HUES6 (cell line): ENCODE data around the gene WDFY4.

ENCODE experiments used
- H3K27ac ChIP-seq: 2 replicates; pipeline ENCODE4 v1.7.0; 2013; ENCODE audit warnings: low read depth, mild to moderate bottlenecking, low read length, inconsistent platforms
- H3K27me3 ChIP-seq: 2 replicates; pipeline ENCODE4 v1.6.1; 2013; ENCODE audit warnings: low read length; ENCODE audit not compliant: control insufficient read depth, insufficient read depth
- H3K36me3 ChIP-seq: 2 replicates; pipeline ENCODE4 v1.6.1; 2013; ENCODE audit warnings: low read length; ENCODE audit not compliant: control insufficient read depth, insufficient read depth
- H3K4me1 ChIP-seq: 2 replicates; pipeline ENCODE4 v1.6.1; 2013; ENCODE audit warnings: low read length; ENCODE audit not compliant: control insufficient read depth, insufficient read depth
- H3K4me3 ChIP-seq: 2 replicates; pipeline ENCODE4 v1.5.1; 2013; ENCODE audit warnings: low read depth, low read length
- H3K9ac ChIP-seq: one replicate; pipeline ENCODE4 v1.6.1; 2013; ENCODE audit warnings: mild to moderate bottlenecking, low read length
- H3K9me3 ChIP-seq: 2 replicates; pipeline ENCODE4 v1.6.1; 2013; ENCODE audit warnings: low read depth, low read length; ENCODE audit not compliant: control insufficient read depth, insufficient read depth

Gene WDFY4

GRCh38 chr10:48938281-48938680 lies 253.6 kb downstream of the WDFY4 start:
- no peak overlapping the region for H3K4me3 ChIP-seq
- peaks cover 5% of the 10 kb centered on the region; the same call in 1 of the 2 replicates for H3K4me1 ChIP-seq
- no peak overlapping the region for H3K9ac ChIP-seq
- H3K27me3 ChIP-seq: peaks cover 15% of the 10 kb centered on the region; the same call in 1 of the 2 replicates
- no peaks in the 10 kb centered on the region for H3K9me3 ChIP-seq
- H3K27ac ChIP-seq: no peak overlapping the region
- H3K36me3 ChIP-seq: no peaks in the 10 kb centered on the region

GRCh38 chr10:48938990-48939536 lies 254.4 kb downstream of the WDFY4 start:
- H3K36me3 ChIP-seq: no peaks in the 10 kb centered on the region
- H3K4me3 ChIP-seq: no peak overlapping the region
- no peaks in the 10 kb centered on the region for H3K9me3 ChIP-seq
- no peak overlapping the region for H3K27ac ChIP-seq
- H3K27me3 ChIP-seq: peaks cover 15% of the 10 kb centered on the region; the same call in 1 of the 2 replicates
- H3K4me1 ChIP-seq: peaks cover 5% of the 10 kb centered on the region; the same call in 1 of the 2 replicates
- H3K9ac ChIP-seq: no peak overlapping the region

- Histone ChIP-seq H3K4me1 (peaks cover 5% of the 10 kb centered on the region; the same call in 1 of the 2 replicates), H3K27ac (no peak within 1 kb of the TSS), H3K27me3 (peaks cover 15% of the 10 kb centered on the region; the same call in 1 of the 2 replicates), H3K9ac (no peak within 1 kb of the TSS), H3K9me3 (no peaks in the 10 kb centered on the region), H3K4me3 (no peak within 1 kb of the TSS), H3K36me3 (no peaks in the 10 kb centered on the region)
Observed at GRCh38 chr10:48939790-48940325, 255.2 kb downstream of the WDFY4 start, which contains the start of gene LRRC18. TSS of gene LRRC18 (minus strand) at chr10:48939840. CDS start at chr10:48914155, 25,685 bp downstream.

- Histone ChIP-seq H3K4me1 (peaks cover 5% of the 10 kb centered on the region; the same call in 1 of the 2 replicates), H3K27ac (no peak overlapping the region), H3K4me3 (no peak overlapping the region), H3K9ac (no peak overlapping the region), H3K36me3 (no peaks in the 10 kb centered on the region), H3K9me3 (no peaks in the 10 kb centered on the region), H3K27me3 (peaks cover 15% of the 10 kb centered on the region; the same call in 1 of the 2 replicates)
Observed at GRCh38 chr10:48940372-48940771, 255.7 kb downstream of the WDFY4 start.

GRCh38 chr10:48940958-48941357 lies 256.3 kb downstream of the WDFY4 start:
- Histone ChIP-seq H3K4me1 (peaks cover 5% of the 10 kb centered on the region; the same call in 1 of the 2 replicates), H3K4me3 (no peak overlapping the region), H3K9me3 (no peaks in the 10 kb centered on the region), H3K27me3 (peaks cover 15% of the 10 kb centered on the region; the same call in 1 of the 2 replicates), H3K27ac (no peak overlapping the region), H3K9ac (no peak overlapping the region), H3K36me3 (no peaks in the 10 kb centered on the region)

- H3K27ac ChIP-seq: no peak overlapping the region
- no peaks in the 10 kb centered on the region for H3K36me3 ChIP-seq
- no peaks in the 10 kb centered on the region for H3K9me3 ChIP-seq
- no peak overlapping the region for H3K9ac ChIP-seq
- peaks cover 5% of the 10 kb centered on the region; the same call in 1 of the 2 replicates for H3K4me1 ChIP-seq
- no peak overlapping the region for H3K4me3 ChIP-seq
- H3K27me3 ChIP-seq: peaks cover 15% of the 10 kb centered on the region; the same call in 1 of the 2 replicates
Observed at GRCh38 chr10:48941427-48942075, 256.9 kb downstream of the WDFY4 start.

- no peak overlapping the region for H3K9ac ChIP-seq
- no peaks in the 10 kb centered on the region for H3K36me3 ChIP-seq
- peaks cover 15% of the 10 kb centered on the region; the same call in 1 of the 2 replicates for H3K27me3 ChIP-seq
- no peaks in the 10 kb centered on the region for H3K9me3 ChIP-seq
- H3K27ac ChIP-seq: no peak overlapping the region
- H3K4me1 ChIP-seq: peaks cover 5% of the 10 kb centered on the region; the same call in 1 of the 2 replicates
- no peak overlapping the region for H3K4me3 ChIP-seq
Observed at GRCh38 chr10:48943096-48943495, 258.4 kb downstream of the WDFY4 start.

GRCh38 chr10:48944171-48944570 lies 259.5 kb downstream of the WDFY4 start:
- no peaks in the 10 kb centered on the region for H3K9me3 ChIP-seq
- H3K4me3 ChIP-seq: no peak overlapping the region
- no peaks in the 10 kb centered on the region for H3K36me3 ChIP-seq
- no peak overlapping the region for H3K27ac ChIP-seq
- H3K4me1 ChIP-seq: peaks cover 5% of the 10 kb centered on the region; the same call in 1 of the 2 replicates
- H3K9ac ChIP-seq: no peak overlapping the region
- H3K27me3 ChIP-seq: peaks cover 15% of the 10 kb centered on the region; the same call in 1 of the 2 replicates

GRCh38 chr10:48945441-48946130 lies 260.9 kb downstream of the WDFY4 start:
- H3K27ac ChIP-seq: no peak overlapping the region

GRCh38 chr10:48946332-48946731 lies 261.7 kb downstream of the WDFY4 start:
- H3K27ac ChIP-seq: no peak overlapping the region
- no peaks in the 10 kb centered on the region for H3K9me3 ChIP-seq
- H3K9ac ChIP-seq: no peak overlapping the region
- peaks cover 3% of the 10 kb centered on the region; the same call in 1 of the 2 replicates for H3K27me3 ChIP-seq
- H3K4me3 ChIP-seq: no peak overlapping the region
- H3K4me1 ChIP-seq: peaks cover 1% of the 10 kb centered on the region; the same call in 1 of the 2 replicates
- no peaks in the 10 kb centered on the region for H3K36me3 ChIP-seq

More at GRCh38 chr10:48945441-48946130, 260.9 kb downstream of the WDFY4 start:
- peaks cover 5% of the 10 kb centered on the region; the same call in 1 of the 2 replicates for H3K4me1 ChIP-seq
- no peak overlapping the region for H3K4me3 ChIP-seq
- H3K36me3 ChIP-seq: no peaks in the 10 kb centered on the region
- H3K9me3 ChIP-seq: no peaks in the 10 kb centered on the region
- no peak overlapping the region for H3K9ac ChIP-seq
- peaks cover 11% of the 10 kb centered on the region; the same call in 1 of the 2 replicates for H3K27me3 ChIP-seq
